IMR-90 (cell line): Measurements from ENCODE around the gene KLK12. TPM values are rescaled to one million over a fixed set of nuclear protein-coding genes. Genes with fewer than 3 reads are reported as not detected.

Experiments used
- ATAC-seq: fragments of 200-7000 bp; cut with Tn5 transposase; 2 replicates; pipeline ENCODE4 v1.9.1; 2020; ENCODE audit warnings: low read depth, mild to moderate bottlenecking, moderate library complexity
- BruUV-seq: library from RNA; stranded (reverse); fragments of 400-500 nt; replicated peaks from 2 replicates; lab custom pipeline; 2021; lab: Mats Ljungman, UMichigan
- CTCF ChIA-PET: fragments of 300-600 bp; formaldehyde crosslinking; extraction: SDS; loops from one replicate; lab custom pipeline; 2021; ENCODE audit warnings: antibody characterized with exemption; lab: Yijun Ruan, JAX
- POLR2A ChIA-PET: fragments of 300-600 bp; sonication (Branson Sonifier 250); formaldehyde crosslinking; loops from one replicate; lab custom pipeline; 2022; ENCODE audit warnings: antibody characterized with exemption; ENCODE audit not compliant: unreplicated experiment; lab: Charles Lee
- DNase-seq: peaks from one replicate; pipeline ENCODE4 v3.0.0; 2013
- H2AFZ ChIP-seq: replicated peaks from 2 replicates; pipeline ENCODE3; 2013; ENCODE audit warnings: low read length, mild to moderate bottlenecking; ENCODE audit not compliant: poor library complexity
- H2AK5ac ChIP-seq: 2 replicates; pipeline ENCODE4 v1.6.1; 2013; ENCODE audit warnings: low read depth, low read length, inconsistent platforms
- H2AK9ac ChIP-seq: replicated peaks from 2 replicates; pipeline ENCODE3; 2013; ENCODE audit warnings: mild to moderate bottlenecking, low read depth, low read length, moderate library complexity; ENCODE audit not compliant: poor library complexity
- H2BK120ac ChIP-seq: 2 replicates; pipeline ENCODE4 v1.6.1; 2013; ENCODE audit warnings: low read depth, low read length, inconsistent platforms
- H2BK15ac ChIP-seq: 3 replicates; pipeline ENCODE4 v1.6.1; 2013; ENCODE audit warnings: low read depth, low read length, inconsistent platforms
- H2BK20ac ChIP-seq: 2 replicates; pipeline ENCODE4 v1.6.1; 2013; ENCODE audit warnings: low read depth, mild to moderate bottlenecking, inconsistent platforms, low read length, moderate library complexity
- H2BK5ac ChIP-seq: 2 replicates; pipeline ENCODE4 v1.6.1; 2013; ENCODE audit warnings: mild to moderate bottlenecking, low read depth, low read length, inconsistent platforms; ENCODE audit not compliant: poor library complexity, severe bottlenecking
- H3K14ac ChIP-seq: replicated peaks from 2 replicates; pipeline ENCODE4 v1.6.1; 2013; ENCODE audit warnings: low read depth, low read length, inconsistent platforms
- H3K18ac ChIP-seq: 2 replicates; pipeline ENCODE4 v1.6.1; 2013; ENCODE audit warnings: low read depth, low read length, control low read depth
- H3K23ac ChIP-seq: 2 replicates; pipeline ENCODE4 v1.6.1; 2013; ENCODE audit warnings: low read depth, low read length, inconsistent platforms
- H3K27ac ChIP-seq: 2 replicates; pipeline ENCODE4 v1.5.1; 2013; ENCODE audit warnings: mild to moderate bottlenecking, control low read depth, low read length; ENCODE audit not compliant: insufficient read depth
- H3K27me3 ChIP-seq: 2 replicates; pipeline ENCODE4 v1.6.1; 2013; ENCODE audit warnings: low read length; ENCODE audit not compliant: control insufficient read depth, insufficient read depth
- H3K36me3 ChIP-seq: 2 replicates; pipeline ENCODE4 v1.6.1; 2013; ENCODE audit warnings: low read length, mixed read lengths; ENCODE audit not compliant: control insufficient read depth, insufficient read depth
- H3K4ac ChIP-seq: 2 replicates; pipeline ENCODE4 v1.6.1; 2013; ENCODE audit warnings: low read depth, low read length, inconsistent platforms
- H3K4me1 ChIP-seq: 2 replicates; pipeline ENCODE4 v1.6.1; 2013; ENCODE audit warnings: low read length, mixed read lengths; ENCODE audit not compliant: control insufficient read depth, insufficient read depth
- H3K4me2 ChIP-seq: 2 replicates; pipeline ENCODE4 v1.6.1; 2013; ENCODE audit warnings: low read depth, mild to moderate bottlenecking, control low read depth, low read length, moderate library complexity
- H3K4me3 ChIP-seq: 2 replicates; pipeline ENCODE4 v1.5.1; 2013; ENCODE audit warnings: low read depth, mild to moderate bottlenecking, control low read depth, low read length, moderate library complexity; ENCODE audit not compliant: insufficient read depth
- H3K56ac ChIP-seq: 2 replicates; pipeline ENCODE4 v1.6.1; 2013; ENCODE audit warnings: low read length, inconsistent platforms; ENCODE audit not compliant: insufficient read depth; ENCODE audit errors: extremely low read depth
- H3K79me1 ChIP-seq, 2 experiments: 2 replicates each; pipeline ENCODE4 v1.6.1; 2013; ENCODE audit warnings: low read length in 2 of 2, inconsistent platforms in 1 of 2, low read depth in 1 of 2
- H3K9ac ChIP-seq: 2 replicates; pipeline ENCODE4 v1.6.1; 2013; ENCODE audit warnings: low read depth, low read length, control low read depth
- H3K9me1 ChIP-seq: 2 replicates; pipeline ENCODE4 v1.6.1; 2013; ENCODE audit warnings: low read length, inconsistent platforms; ENCODE audit not compliant: insufficient read depth
- H3K9me3 ChIP-seq: 2 replicates; pipeline ENCODE4 v1.6.1; 2013; ENCODE audit warnings: low read length; ENCODE audit not compliant: control insufficient read depth, insufficient read depth
- H4K20me1 ChIP-seq: 2 replicates; pipeline ENCODE4 v1.6.1; 2013; ENCODE audit warnings: low read length, inconsistent platforms; ENCODE audit not compliant: insufficient read depth
- H4K5ac ChIP-seq: 2 replicates; pipeline ENCODE4 v1.6.1; 2013; ENCODE audit warnings: mild to moderate bottlenecking, low read depth, low read length, control low read depth
- H4K8ac ChIP-seq, 2 experiments: 2 replicates each; pipeline ENCODE4 v1.6.1; 2013; ENCODE audit warnings: low read depth in 2 of 2, low read length in 2 of 2, control low read depth in 1 of 2, inconsistent platforms in 1 of 2
- H4K91ac ChIP-seq: 2 replicates; pipeline ENCODE4 v1.6.1; 2013; ENCODE audit warnings: low read depth, low read length, inconsistent platforms; ENCODE audit not compliant: insufficient read depth
- FOS ChIP-seq: fragments of 150-350 bp; IDR thresholded peaks from 2 replicates; pipeline ENCODE4 v1.6.1; 2016; ENCODE audit warnings: low read depth, low read length
- RCOR1 ChIP-seq: IDR thresholded peaks from 2 replicates; pipeline ENCODE4 v1.6.1; 2012; ENCODE audit warnings: mild to moderate bottlenecking, low read length, improper control_type of control experiment; ENCODE audit not compliant: insufficient replicate concordance
- WGBS, 2 experiments: methylation state at CpG; one replicate each; pipeline versions ENCODE4 v1.1.5 to v1.1.7; 2013; ENCODE audit warnings: missing lambda C conversion rate in 2 of 2; ENCODE audit not compliant: insufficient read length in 1 of 2; ENCODE audit errors: extremely low coverage in 2 of 2; 5-methylcytosine and 5-hydroxymethylcytosine counted together
- dilution Hi-C: fragments of 300-500 bp; cut with HindIII; formaldehyde crosslinking; loops from one replicate; pipeline ENCODE4 v1.14.3; 2018; ENCODE audit warnings: low sequenced_read_pairs; ENCODE audit not compliant: unreplicated experiment
- in situ Hi-C: fragments of 300-500 bp; cut with MboI; formaldehyde crosslinking; loops from 3 replicates; pipeline ENCODE4 v1.14.3; 2019; ENCODE audit warnings: low sequenced_read_pairs, inconsistent platforms, mixed read lengths
- intact Hi-C: fragments of 100-400 bp; cut with micrococcal nuclease; formaldehyde crosslinking; loops from 2 replicates; pipeline ENCODE4 v1.10.0; 2022
- polyA plus RNA-seq, 3 experiments: library from polyadenylated mRNA; depleted of rRNA; stranded (reverse); fragments of >200 nt; gene quantifications; 2 replicates each; pipeline ENCODE4 v1.2.3, GENCODE V29; 2012; ENCODE audit warnings: low replicate concordance in 1 of 3
- total RNA-seq: library from RNA; depleted of rRNA; stranded (reverse); fragments of >200 nt; gene quantifications from 2 replicates; pipeline ENCODE4 v1.2.3, GENCODE V29; 2012
- TF ChIP-seq, protein P1 (sequence below): fragments of 150-350 bp; IDR thresholded peaks from 2 replicates; pipeline ENCODE4 v1.6.1; 2016; ENCODE audit warnings: low read depth, mild to moderate bottlenecking, low read length, moderate library complexity, borderline replicate concordance

The KLK12 gene
- total and polyA plus RNA-seq, 2 of the 4 experiments (the other 2 are of a cell fraction), result not detected

DNA sequence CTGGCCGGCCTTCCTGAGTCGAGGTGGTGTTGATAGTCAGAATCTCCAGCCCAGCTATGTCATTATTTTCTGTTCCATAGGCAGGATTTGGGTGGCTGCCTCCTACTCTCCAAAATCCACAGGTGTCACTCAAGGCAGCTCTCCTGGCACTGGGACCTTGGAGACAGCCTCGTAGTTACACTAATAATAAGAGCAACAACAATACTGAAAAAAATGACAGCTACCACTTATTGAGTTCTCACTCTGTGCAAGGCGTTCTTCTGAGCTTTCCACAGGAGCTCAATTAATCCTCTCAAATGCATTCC is 12.2 kb upstream of the KLK12 start:
- TF ChIP-seq, protein P1, sequence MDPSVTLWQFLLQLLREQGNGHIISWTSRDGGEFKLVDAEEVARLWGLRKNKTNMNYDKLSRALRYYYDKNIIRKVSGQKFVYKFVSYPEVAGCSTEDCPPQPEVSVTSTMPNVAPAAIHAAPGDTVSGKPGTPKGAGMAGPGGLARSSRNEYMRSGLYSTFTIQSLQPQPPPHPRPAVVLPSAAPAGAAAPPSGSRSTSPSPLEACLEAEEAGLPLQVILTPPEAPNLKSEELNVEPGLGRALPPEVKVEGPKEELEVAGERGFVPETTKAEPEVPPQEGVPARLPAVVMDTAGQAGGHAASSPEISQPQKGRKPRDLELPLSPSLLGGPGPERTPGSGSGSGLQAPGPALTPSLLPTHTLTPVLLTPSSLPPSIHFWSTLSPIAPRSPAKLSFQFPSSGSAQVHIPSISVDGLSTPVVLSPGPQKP, result no peak
- no peak for TF ChIP-seq RCOR1
- TF ChIP-seq FOS, result no peak
- H3K79me1 ChIP-seq, result no peaks in the 10 kb centered on the region
- ChIA-PET CTCF (interaction anchor here (0.6 to 1.2 kb wide), 2 partner anchors 26 to 690 kb away, joined by 3 to 4 read pairs; no protein-coding TSS in a partner anchor), POLR2A (no interaction called here)
- no peaks in the 10 kb centered on the region for H3K4me1 ChIP-seq
- no peak overlapping the region for H2AFZ ChIP-seq
- H3K9me1 ChIP-seq, result no peaks in the 10 kb centered on the region
- H3K14ac ChIP-seq, result no peak overlapping the region
- H4K91ac ChIP-seq, result no peak overlapping the region
- no peak overlapping the region for H3K4ac ChIP-seq
- H2BK20ac ChIP-seq, result no peak overlapping the region
- no peaks in the 10 kb centered on the region for H3K36me3 ChIP-seq
- H3K23ac ChIP-seq, result no peak overlapping the region
- no peak overlapping the region for H2AK9ac ChIP-seq
- no peak overlapping the region for H2BK15ac ChIP-seq
- no peak for ATAC-seq
- H4K20me1 ChIP-seq, result no peaks in the 10 kb centered on the region
- dilution Hi-C loops, result no loop called here
- intact Hi-C loops, result no loop called here
- H3K56ac ChIP-seq, result no peak overlapping the region
- H3K9ac ChIP-seq, result no peak overlapping the region
- H3K27ac ChIP-seq, result no peak overlapping the region
- no peak for DNase-seq
- H3K4me2 ChIP-seq, result no peak overlapping the region
- H4K8ac ChIP-seq, result no peak overlapping the region
- no peak overlapping the region for H2BK5ac ChIP-seq
- no peak overlapping the region for H2AK5ac ChIP-seq
- no TSS peak for BruUV-seq
- H3K18ac ChIP-seq, result no peak overlapping the region
- no peaks in the 10 kb centered on the region for H3K9me3 ChIP-seq
- H2BK120ac ChIP-seq, result no peak overlapping the region
- 20% methylated on average over 1 of the region's 4 CpGs; no CpG with 5 or more reads in 1 of the 2 experiments for WGBS, 2 experiments
- in situ Hi-C loops, result no loop called here
- no peaks in the 10 kb centered on the region for H3K27me3 ChIP-seq
- H4K5ac ChIP-seq, result no peak overlapping the region
- H3K4me3 ChIP-seq, result no peak overlapping the region
